GM23338 (cell line): ENCODE measurements around the gene PHF20. TPM values are rescaled to one million over a fixed set of nuclear protein-coding genes. Genes with fewer than 3 reads are reported as not detected.

Experiments
- ATAC-seq: fragments of 200-7000 bp; cut with Tn5 transposase; 3 replicates; pipeline ENCODE4 v1.9.1; 2020
- DNase-seq: peaks from one replicate; pipeline ENCODE4 v3.0.0-alpha.2; 2015; ENCODE audit warnings: low spot score
- H2AFZ ChIP-seq: fragments of 200-600 bp; sonication (generic); 2 replicates; pipeline ENCODE4 v1.8.0; 2016; ENCODE audit warnings: antibody characterized with exemption, mild to moderate bottlenecking, moderate library complexity
- H3F3A ChIP-seq: fragments of 200-600 bp; sonication (generic); replicated peaks from 2 replicates; pipeline ENCODE4 v1.8.0; 2017; ENCODE audit warnings: antibody characterized with exemption, mixed run types, low read depth
- H3K27ac ChIP-seq: fragments of 200-600 bp; sonication (generic); 2 replicates; pipeline ENCODE4 v1.6.1; 2016; ENCODE audit warnings: low read depth
- H3K27me3 ChIP-seq: fragments of 200-600 bp; sonication (generic); 2 replicates; pipeline ENCODE4 v1.8.0; 2016; ENCODE audit warnings: mild to moderate bottlenecking, mixed run types, moderate library complexity; ENCODE audit not compliant: insufficient read depth
- H3K36me3 ChIP-seq: fragments of 200-600 bp; sonication (generic); 2 replicates; pipeline ENCODE4 v1.8.0; 2016; ENCODE audit warnings: mild to moderate bottlenecking; ENCODE audit not compliant: insufficient read depth
- H3K4me1 ChIP-seq: fragments of 200-600 bp; sonication (generic); 2 replicates; pipeline ENCODE4 v1.8.0; 2016; ENCODE audit warnings: mild to moderate bottlenecking, moderate library complexity; ENCODE audit not compliant: insufficient read depth
- H3K4me2 ChIP-seq: fragments of 200-600 bp; sonication (generic); 2 replicates; pipeline ENCODE4 v1.7.1; 2017; ENCODE audit warnings: mixed run types
- H3K4me3 ChIP-seq: fragments of 200-600 bp; sonication (generic); 2 replicates; pipeline ENCODE4 v1.6.1; 2016; ENCODE audit warnings: mixed run types
- H3K79me2 ChIP-seq: fragments of 200-600 bp; sonication (generic); replicated peaks from 2 replicates; pipeline ENCODE4 v1.8.0; 2017; ENCODE audit warnings: mild to moderate bottlenecking; ENCODE audit not compliant: insufficient read depth
- H3K9me2 ChIP-seq: fragments of 200-600 bp; sonication (generic); 2 replicates; pipeline ENCODE4 v1.8.0; 2017; ENCODE audit not compliant: insufficient read depth
- H4K20me1 ChIP-seq: fragments of 200-600 bp; sonication (generic); replicated peaks from 2 replicates; pipeline ENCODE4 v1.8.0; 2017; ENCODE audit warnings: mild to moderate bottlenecking; ENCODE audit not compliant: insufficient read depth
- H3K27ac Mint-ChIP-seq: 2 replicates; pipeline ENCODE4 v1.8.0; 2020; ENCODE audit warnings: inconsistent platforms, mild to moderate bottlenecking, moderate library complexity, mixed read lengths
- H3K27me3 Mint-ChIP-seq: 3 replicates; pipeline ENCODE4 v1.8.0; 2022; ENCODE audit warnings: low read depth, mild to moderate bottlenecking, moderate library complexity, mixed read lengths, inconsistent platforms; ENCODE audit not compliant: insufficient read depth, poor library complexity
- H3K36me3 Mint-ChIP-seq: 3 replicates; pipeline ENCODE4 v1.8.0; 2021; ENCODE audit warnings: low read depth, mild to moderate bottlenecking, inconsistent platforms, moderate library complexity, mixed read lengths
- H3K4me1 Mint-ChIP-seq: 3 replicates; pipeline ENCODE4 v1.8.0; 2020; ENCODE audit warnings: mild to moderate bottlenecking, inconsistent platforms, mixed read lengths
- H3K4me3 Mint-ChIP-seq: 3 replicates; pipeline ENCODE4 v1.8.0; 2021; ENCODE audit warnings: moderate library complexity, mild to moderate bottlenecking, inconsistent platforms, mixed read lengths
- H3K9me3 Mint-ChIP-seq: 3 replicates; pipeline ENCODE4 v1.8.0; 2020; ENCODE audit warnings: moderate library complexity, mild to moderate bottlenecking, inconsistent platforms, mixed read lengths
- CREB1 ChIP-seq: fragments of 250-450 bp; sonication (Bioruptor Pico); IDR thresholded peaks from 2 replicates; pipeline ENCODE4 v1.5.0; 2020; ENCODE audit warnings: low read depth, mild to moderate bottlenecking, moderate library complexity
- EZH2phosphoT487 ChIP-seq: fragments of 200-600 bp; sonication (generic); IDR thresholded peaks from one replicate; pipeline ENCODE4 v1.8.1; 2018; ENCODE audit warnings: antibody characterized with exemption; ENCODE audit not compliant: unreplicated experiment
- NANOG ChIP-seq: IDR thresholded peaks from 2 replicates; pipeline ENCODE4 v1.6.1; 2016; ENCODE audit warnings: antibody characterized with exemption, borderline replicate concordance
- POLR2AphosphoS5 ChIP-seq: IDR thresholded peaks from 2 replicates; pipeline ENCODE4 v1.6.1; 2016; ENCODE audit warnings: antibody characterized with exemption, low read depth
- STAT1 ChIP-seq: IDR thresholded peaks from one replicate; pipeline ENCODE4 v1.6.1; 2016; ENCODE audit warnings: antibody characterized with exemption; ENCODE audit not compliant: unreplicated experiment
- polyA plus RNA-seq: library from polyadenylated mRNA; unstranded; fragments of >200 nt; fragmentation: Nextera tagmentation; extraction: Ambion mirVana; gene quantifications from 2 replicates; pipeline ENCODE4 v1.2.1, GENCODE V29; 2016
- total RNA-seq: library from RNA; depleted of rRNA; stranded (reverse); fragments of >200 nt; shearing (Covaris generic); gene quantifications from 2 replicates; pipeline ENCODE4 v1.2.3, GENCODE V29; 2014
- TF ChIP-seq, protein P1 (sequence below): fragments of 250-450 bp; sonication (Bioruptor Pico); IDR thresholded peaks from 2 replicates; pipeline ENCODE4 v1.5.0; 2020; ENCODE audit warnings: mild to moderate bottlenecking, moderate library complexity
- TF ChIP-seq, protein P2 (sequence below): IDR thresholded peaks from one replicate; pipeline ENCODE4 v1.6.1; 2018; ENCODE audit warnings: antibody characterized with exemption; ENCODE audit not compliant: unreplicated experiment
- TF ChIP-seq, protein P3 (sequence below), 2 experiments: fragments of 200-600 bp in 1 of 2; sonication (generic) in 1 of 2; conservative IDR thresholded peaks; 2 replicates each; pipeline versions ENCODE4 v1.5.1 to v1.6.1; 2016 to 2017; ENCODE audit warnings: antibody characterized with exemption in 2 of 2, low read depth in 2 of 2, mild to moderate bottlenecking in 2 of 2, moderate library complexity in 1 of 2

The PHF20 gene
- total and polyA plus RNA-seq, 2 experiments from 2014 or later: 71.8 to 103 TPM

DNA sequence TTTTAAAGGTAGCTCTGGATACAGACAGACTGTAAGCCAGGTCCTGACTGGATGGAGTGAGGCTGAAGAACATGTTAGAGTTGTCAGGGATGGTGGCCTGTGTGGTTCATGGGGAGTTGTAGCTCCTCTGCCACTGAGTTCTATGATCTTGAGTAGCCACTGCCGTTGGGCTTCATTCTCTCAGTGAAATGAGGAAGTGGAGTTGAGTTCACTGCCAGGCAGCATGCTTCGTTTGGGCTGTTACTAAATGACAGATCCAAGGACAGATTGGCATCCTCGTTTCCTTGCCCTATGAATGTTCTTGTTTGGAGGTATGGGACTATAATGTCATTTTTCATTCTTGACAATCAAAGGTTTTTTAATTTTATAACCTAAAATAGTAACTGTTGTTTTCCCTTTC is 145.3 kb downstream of the PHF20 start:
- no peak overlapping the region for H3K4me3 ChIP-seq
- H3K79me2 ChIP-seq: no peaks in the 10 kb centered on the region
- ATAC-seq (no peak), DNase-seq (no peak)
- H3K27ac Mint-ChIP-seq: no peak overlapping the region
- no peaks in the 10 kb centered on the region for H3K4me1 ChIP-seq
- H3K4me3 Mint-ChIP-seq: no peak overlapping the region
- H4K20me1 ChIP-seq: no peaks in the 10 kb centered on the region; the same call in 1 of the 2 replicates
- H3K9me2 ChIP-seq: no peaks in the 10 kb centered on the region
- no peaks in the 10 kb centered on the region for H3K4me1 Mint-ChIP-seq
- H3K27me3 ChIP-seq: no peaks in the 10 kb centered on the region
- TF ChIP-seq CREB1 (CRISPR knock-in tag): no peak
- TF ChIP-seq STAT1: no peak
- TF ChIP-seq POLR2AphosphoS5: no peak
- TF ChIP-seq, protein P1, sequence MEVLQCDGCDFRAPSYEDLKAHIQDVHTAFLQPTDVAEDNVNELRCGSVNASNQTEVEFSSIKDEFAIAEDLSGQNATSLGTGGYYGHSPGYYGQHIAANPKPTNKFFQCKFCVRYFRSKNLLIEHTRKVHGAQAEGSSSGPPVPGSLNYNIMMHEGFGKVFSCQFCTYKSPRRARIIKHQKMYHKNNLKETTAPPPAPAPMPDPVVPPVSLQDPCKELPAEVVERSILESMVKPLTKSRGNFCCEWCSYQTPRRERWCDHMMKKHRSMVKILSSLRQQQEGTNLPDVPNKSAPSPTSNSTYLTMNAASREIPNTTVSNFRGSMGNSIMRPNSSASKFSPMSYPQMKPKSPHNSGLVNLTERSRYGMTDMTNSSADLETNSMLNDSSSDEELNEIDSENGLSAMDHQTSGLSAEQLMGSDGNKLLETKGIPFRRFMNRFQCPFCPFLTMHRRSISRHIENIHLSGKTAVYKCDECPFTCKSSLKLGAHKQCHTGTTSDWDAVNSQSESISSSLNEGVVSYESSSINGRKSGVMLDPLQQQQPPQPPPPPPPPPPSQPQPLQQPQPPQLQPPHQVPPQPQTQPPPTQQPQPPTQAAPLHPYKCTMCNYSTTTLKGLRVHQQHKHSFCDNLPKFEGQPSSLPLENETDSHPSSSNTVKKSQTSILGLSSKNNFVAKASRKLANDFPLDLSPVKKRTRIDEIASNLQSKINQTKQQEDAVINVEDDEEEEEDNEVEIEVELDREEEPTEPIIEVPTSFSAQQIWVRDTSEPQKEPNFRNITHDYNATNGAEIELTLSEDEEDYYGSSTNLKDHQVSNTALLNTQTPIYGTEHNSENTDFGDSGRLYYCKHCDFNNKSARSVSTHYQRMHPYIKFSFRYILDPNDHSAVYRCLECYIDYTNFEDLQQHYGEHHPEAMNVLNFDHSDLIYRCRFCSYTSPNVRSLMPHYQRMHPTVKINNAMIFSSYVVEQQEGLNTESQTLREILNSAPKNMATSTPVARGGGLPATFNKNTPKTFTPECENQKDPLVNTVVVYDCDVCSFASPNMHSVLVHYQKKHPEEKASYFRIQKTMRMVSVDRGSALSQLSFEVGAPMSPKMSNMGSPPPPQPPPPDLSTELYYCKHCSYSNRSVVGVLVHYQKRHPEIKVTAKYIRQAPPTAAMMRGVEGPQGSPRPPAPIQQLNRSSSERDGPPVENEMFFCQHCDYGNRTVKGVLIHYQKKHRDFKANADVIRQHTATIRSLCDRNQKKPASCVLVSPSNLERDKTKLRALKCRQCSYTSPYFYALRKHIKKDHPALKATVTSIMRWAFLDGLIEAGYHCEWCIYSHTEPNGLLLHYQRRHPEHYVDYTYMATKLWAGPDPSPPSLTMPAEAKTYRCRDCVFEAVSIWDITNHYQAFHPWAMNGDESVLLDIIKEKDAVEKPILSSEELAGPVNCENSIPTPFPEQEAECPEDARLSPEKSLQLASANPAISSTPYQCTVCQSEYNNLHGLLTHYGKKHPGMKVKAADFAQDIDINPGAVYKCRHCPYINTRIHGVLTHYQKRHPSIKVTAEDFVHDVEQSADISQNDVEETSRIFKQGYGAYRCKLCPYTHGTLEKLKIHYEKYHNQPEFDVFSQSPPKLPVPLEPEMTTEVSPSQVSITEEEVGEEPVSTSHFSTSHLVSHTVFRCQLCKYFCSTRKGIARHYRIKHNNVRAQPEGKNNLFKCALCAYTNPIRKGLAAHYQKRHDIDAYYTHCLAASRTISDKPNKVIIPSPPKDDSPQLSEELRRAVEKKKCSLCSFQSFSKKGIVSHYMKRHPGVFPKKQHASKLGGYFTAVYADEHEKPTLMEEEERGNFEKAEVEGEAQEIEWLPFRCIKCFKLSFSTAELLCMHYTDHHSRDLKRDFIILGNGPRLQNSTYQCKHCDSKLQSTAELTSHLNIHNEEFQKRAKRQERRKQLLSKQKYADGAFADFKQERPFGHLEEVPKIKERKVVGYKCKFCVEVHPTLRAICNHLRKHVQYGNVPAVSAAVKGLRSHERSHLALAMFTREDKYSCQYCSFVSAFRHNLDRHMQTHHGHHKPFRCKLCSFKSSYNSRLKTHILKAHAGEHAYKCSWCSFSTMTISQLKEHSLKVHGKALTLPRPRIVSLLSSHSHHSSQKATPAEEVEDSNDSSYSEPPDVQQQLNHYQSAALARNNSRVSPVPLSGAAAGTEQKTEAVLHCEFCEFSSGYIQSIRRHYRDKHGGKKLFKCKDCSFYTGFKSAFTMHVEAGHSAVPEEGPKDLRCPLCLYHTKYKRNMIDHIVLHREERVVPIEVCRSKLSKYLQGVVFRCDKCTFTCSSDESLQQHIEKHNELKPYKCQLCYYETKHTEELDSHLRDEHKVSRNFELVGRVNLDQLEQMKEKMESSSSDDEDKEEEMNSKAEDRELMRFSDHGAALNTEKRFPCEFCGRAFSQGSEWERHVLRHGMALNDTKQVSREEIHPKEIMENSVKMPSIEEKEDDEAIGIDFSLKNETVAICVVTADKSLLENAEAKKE (CRISPR knock-in tag): no peak
- no peak for TF ChIP-seq NANOG
- TF ChIP-seq, protein P2, sequence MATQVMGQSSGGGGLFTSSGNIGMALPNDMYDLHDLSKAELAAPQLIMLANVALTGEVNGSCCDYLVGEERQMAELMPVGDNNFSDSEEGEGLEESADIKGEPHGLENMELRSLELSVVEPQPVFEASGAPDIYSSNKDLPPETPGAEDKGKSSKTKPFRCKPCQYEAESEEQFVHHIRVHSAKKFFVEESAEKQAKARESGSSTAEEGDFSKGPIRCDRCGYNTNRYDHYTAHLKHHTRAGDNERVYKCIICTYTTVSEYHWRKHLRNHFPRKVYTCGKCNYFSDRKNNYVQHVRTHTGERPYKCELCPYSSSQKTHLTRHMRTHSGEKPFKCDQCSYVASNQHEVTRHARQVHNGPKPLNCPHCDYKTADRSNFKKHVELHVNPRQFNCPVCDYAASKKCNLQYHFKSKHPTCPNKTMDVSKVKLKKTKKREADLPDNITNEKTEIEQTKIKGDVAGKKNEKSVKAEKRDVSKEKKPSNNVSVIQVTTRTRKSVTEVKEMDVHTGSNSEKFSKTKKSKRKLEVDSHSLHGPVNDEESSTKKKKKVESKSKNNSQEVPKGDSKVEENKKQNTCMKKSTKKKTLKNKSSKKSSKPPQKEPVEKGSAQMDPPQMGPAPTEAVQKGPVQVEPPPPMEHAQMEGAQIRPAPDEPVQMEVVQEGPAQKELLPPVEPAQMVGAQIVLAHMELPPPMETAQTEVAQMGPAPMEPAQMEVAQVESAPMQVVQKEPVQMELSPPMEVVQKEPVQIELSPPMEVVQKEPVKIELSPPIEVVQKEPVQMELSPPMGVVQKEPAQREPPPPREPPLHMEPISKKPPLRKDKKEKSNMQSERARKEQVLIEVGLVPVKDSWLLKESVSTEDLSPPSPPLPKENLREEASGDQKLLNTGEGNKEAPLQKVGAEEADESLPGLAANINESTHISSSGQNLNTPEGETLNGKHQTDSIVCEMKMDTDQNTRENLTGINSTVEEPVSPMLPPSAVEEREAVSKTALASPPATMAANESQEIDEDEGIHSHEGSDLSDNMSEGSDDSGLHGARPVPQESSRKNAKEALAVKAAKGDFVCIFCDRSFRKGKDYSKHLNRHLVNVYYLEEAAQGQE: no peak
- TF ChIP-seq, protein P3, sequence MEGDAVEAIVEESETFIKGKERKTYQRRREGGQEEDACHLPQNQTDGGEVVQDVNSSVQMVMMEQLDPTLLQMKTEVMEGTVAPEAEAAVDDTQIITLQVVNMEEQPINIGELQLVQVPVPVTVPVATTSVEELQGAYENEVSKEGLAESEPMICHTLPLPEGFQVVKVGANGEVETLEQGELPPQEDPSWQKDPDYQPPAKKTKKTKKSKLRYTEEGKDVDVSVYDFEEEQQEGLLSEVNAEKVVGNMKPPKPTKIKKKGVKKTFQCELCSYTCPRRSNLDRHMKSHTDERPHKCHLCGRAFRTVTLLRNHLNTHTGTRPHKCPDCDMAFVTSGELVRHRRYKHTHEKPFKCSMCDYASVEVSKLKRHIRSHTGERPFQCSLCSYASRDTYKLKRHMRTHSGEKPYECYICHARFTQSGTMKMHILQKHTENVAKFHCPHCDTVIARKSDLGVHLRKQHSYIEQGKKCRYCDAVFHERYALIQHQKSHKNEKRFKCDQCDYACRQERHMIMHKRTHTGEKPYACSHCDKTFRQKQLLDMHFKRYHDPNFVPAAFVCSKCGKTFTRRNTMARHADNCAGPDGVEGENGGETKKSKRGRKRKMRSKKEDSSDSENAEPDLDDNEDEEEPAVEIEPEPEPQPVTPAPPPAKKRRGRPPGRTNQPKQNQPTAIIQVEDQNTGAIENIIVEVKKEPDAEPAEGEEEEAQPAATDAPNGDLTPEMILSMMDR (conservative IDR thresholded peaks at IDR 0.05; ENCODE audit: low read depth in 2 of 2): no peak
- no peak for TF ChIP-seq EZH2phosphoT487
- H3K4me2 ChIP-seq: no peak overlapping the region
- peaks cover 40% of the 10 kb centered on the region for H3K36me3 Mint-ChIP-seq
- H3K36me3 ChIP-seq: peaks cover 26% of the 10 kb centered on the region
- H3K27me3 Mint-ChIP-seq: peaks cover 6% of the 10 kb centered on the region
- H3K27ac ChIP-seq: no peak overlapping the region
- H3K9me3 Mint-ChIP-seq: no peaks in the 10 kb centered on the region
- H3F3A ChIP-seq: no peaks in the 10 kb centered on the region
- H2AFZ ChIP-seq: no peak overlapping the region
